ENCODE results near the gene ARL14. TPM values are rescaled to one million over a fixed set of nuclear protein-coding genes. Genes with fewer than 3 reads are reported as not detected.

ARL14 gene
- polyA plus RNA-seq, 1 donor (not counting 4 experiments of a cell fraction or from before 2014, with no cell fraction given) = 1.6 TPM

GRCh38 chr3:160691962-160692361 lies 15.0 kb downstream of the ARL14 start:
- no peaks in the 10 kb centered on the region for H3K36me3 ChIP-seq (ENCODE audit: control insufficient read depth in 2 of 2, extremely low read depth in 1 of 2, insufficient read depth in 2 of 2, low read length in 2 of 2)
- FAIRE-seq (no peak), DNase-seq (ENCODE audit: low read depth, low spot score) (no peak)
- H3K9me1 ChIP-seq (ENCODE audit: control insufficient read depth, extremely low read depth, insufficient read depth, low read length) = no peaks in the 10 kb centered on the region
- dilution Hi-C loops (cut with MboI; ENCODE audit: extremely low pct_ligation_motif_present, low sequenced_read_pairs) = no loop called here
- no peaks in the 10 kb centered on the region for H3K4me1 ChIP-seq (ENCODE audit: control insufficient read depth, extremely low read depth, insufficient read depth, low read length)
- H3K9ac ChIP-seq (ENCODE audit: control insufficient read depth, extremely low read depth, insufficient read depth, low read length) = no peak overlapping the region
- no peak overlapping the region for H3K4me2 ChIP-seq (ENCODE audit: control insufficient read depth, extremely low read depth, insufficient read depth, low read depth, low read length)
- H2AFZ ChIP-seq (ENCODE audit: control insufficient read depth, low read length) = no peak overlapping the region
- H3K9me3 ChIP-seq (ENCODE audit: control insufficient read depth, low read depth, low read length) = no peaks in the 10 kb centered on the region
- TF ChIP-seq EZH2 (IDR thresholded peaks at IDR 0.05; ENCODE audit: low read length) (no peak), CTCF (optimal IDR thresholded peaks at IDR 0.05 in 1 of 3, IDR thresholded peaks at IDR 0.05 in 1 of 3, conservative IDR thresholded peaks at IDR 0.05 in 1 of 3; ENCODE audit: extremely low read depth in 1 of 3, insufficient read depth in 2 of 3, low read length in 3 of 3) (no peak)
- no peak overlapping the region for H3K27ac ChIP-seq (ENCODE audit: control insufficient read depth, insufficient read depth, low read length)
- H3K27me3 ChIP-seq (ENCODE audit: control insufficient read depth, extremely low read depth, insufficient read depth, low read length) = no peaks in the 10 kb centered on the region
- H4K20me1 ChIP-seq (ENCODE audit: control insufficient read depth, extremely low read depth, insufficient read depth, low read length) = no peaks in the 10 kb centered on the region
- H3K79me2 ChIP-seq (ENCODE audit: control insufficient read depth, insufficient read depth, low read length) = no peaks in the 10 kb centered on the region
- H3K4me3 ChIP-seq (ENCODE audit: control insufficient read depth in 2 of 3, extremely low read depth in 1 of 3, insufficient read depth in 2 of 3, low read depth in 1 of 3, low read length in 3 of 3) = no peak overlapping the region

GRCh38 chr3:160693191-160693590 lies 16.2 kb downstream of the ARL14 start:
- Histone ChIP-seq H3K27ac (ENCODE audit: control insufficient read depth, insufficient read depth, low read length) (no peak overlapping the region), H3K9ac (ENCODE audit: control insufficient read depth, extremely low read depth, insufficient read depth, low read length) (no peak overlapping the region), H3K4me3 (ENCODE audit: control insufficient read depth in 2 of 3, extremely low read depth in 1 of 3, insufficient read depth in 2 of 3, low read depth in 1 of 3, low read length in 3 of 3) (no peak overlapping the region), H3K4me2 (ENCODE audit: control insufficient read depth, extremely low read depth, insufficient read depth, low read depth, low read length) (no peak overlapping the region), H3K9me3 (ENCODE audit: control insufficient read depth, low read depth, low read length) (no peaks in the 10 kb centered on the region), H3K27me3 (ENCODE audit: control insufficient read depth, extremely low read depth, insufficient read depth, low read length) (no peaks in the 10 kb centered on the region), H3K79me2 (ENCODE audit: control insufficient read depth, insufficient read depth, low read length) (no peaks in the 10 kb centered on the region), H2AFZ (ENCODE audit: control insufficient read depth, low read length) (no peak overlapping the region), H4K20me1 (ENCODE audit: control insufficient read depth, extremely low read depth, insufficient read depth, low read length) (no peaks in the 10 kb centered on the region), H3K36me3 (ENCODE audit: control insufficient read depth in 2 of 2, extremely low read depth in 1 of 2, insufficient read depth in 2 of 2, low read length in 2 of 2) (no peaks in the 10 kb centered on the region), H3K4me1 (ENCODE audit: control insufficient read depth, extremely low read depth, insufficient read depth, low read length) (no peaks in the 10 kb centered on the region), H3K9me1 (ENCODE audit: control insufficient read depth, extremely low read depth, insufficient read depth, low read length) (no peaks in the 10 kb centered on the region)
- no peak for TF ChIP-seq CTCF (optimal IDR thresholded peaks at IDR 0.05 in 1 of 3, IDR thresholded peaks at IDR 0.05 in 1 of 3, conservative IDR thresholded peaks at IDR 0.05 in 1 of 3; ENCODE audit: extremely low read depth in 1 of 3, insufficient read depth in 2 of 3, low read length in 3 of 3)
- no peak for TF ChIP-seq EZH2 (IDR thresholded peaks at IDR 0.05; ENCODE audit: low read length)
- dilution Hi-C loops (cut with MboI; ENCODE audit: extremely low pct_ligation_motif_present, low sequenced_read_pairs) = no loop called here
- FAIRE-seq = no peak
- DNase-seq (ENCODE audit: low read depth, low spot score) = no peak
